Activated CD8-positive, alpha-beta T cell treated with anti-CD3 and anti-CD28 coated beads, Interleukin-2, amount 10 ng/mL, durations not matched to agents 7 days and 5 days (primary cell): ENCODE results near the gene JUN. TPM values are rescaled to one million over a fixed set of nuclear protein-coding genes. Genes with fewer than 3 reads are reported as not detected.

Source experiments
- ATAC-seq: fragments of 150-1000 bp; cut with Tn5 transposase; one replicate; pipeline ENCODE4 v1.10.0; 2021; ENCODE audit warnings: moderate library complexity
- CTCF ChIA-PET: fragments of 350-600 bp; sonication (Branson Sonifier 250); formaldehyde crosslinking; loops from one replicate; lab custom pipeline; 2021; ENCODE audit warnings: antibody characterized with exemption; lab: Charles Lee
- POLR2A ChIA-PET: fragments of 350-600 bp; sonication (Branson Sonifier 250); formaldehyde crosslinking; loops from one replicate; lab custom pipeline; 2021; ENCODE audit warnings: antibody characterized with exemption; lab: Charles Lee
- DNase-seq: peaks from one replicate; pipeline ENCODE4 v3.0.0-alpha.2; 2020
- H3K27ac Mint-ChIP-seq: one replicate; pipeline ENCODE4 v1.8.0; 2021; ENCODE audit warnings: mild to moderate bottlenecking, mixed read lengths
- H3K27me3 Mint-ChIP-seq: one replicate; pipeline ENCODE4 v1.8.0; 2021; ENCODE audit warnings: low read depth, mixed read lengths
- H3K36me3 Mint-ChIP-seq: one replicate; pipeline ENCODE4 v1.8.0; 2021; ENCODE audit warnings: low read depth, mixed read lengths
- H3K4me1 Mint-ChIP-seq: one replicate; pipeline ENCODE4 v1.8.0; 2021; ENCODE audit warnings: low read depth, mixed read lengths
- H3K4me3 Mint-ChIP-seq: one replicate; pipeline ENCODE4 v1.8.0; 2021; ENCODE audit warnings: mild to moderate bottlenecking, mixed read lengths
- H3K9me3 Mint-ChIP-seq: one replicate; pipeline ENCODE4 v1.8.0; 2022; ENCODE audit warnings: mixed read lengths; ENCODE audit not compliant: insufficient read depth
- total RNA-seq, 2 experiments: library from RNA; stranded (reverse); gene quantifications; one replicate each; pipeline ENCODE4 v1.2.3, GENCODE V29; 2021

Gene JUN
- total RNA-seq, 2 experiments from 2014 or later, result 107 to 110 TPM

DNA sequence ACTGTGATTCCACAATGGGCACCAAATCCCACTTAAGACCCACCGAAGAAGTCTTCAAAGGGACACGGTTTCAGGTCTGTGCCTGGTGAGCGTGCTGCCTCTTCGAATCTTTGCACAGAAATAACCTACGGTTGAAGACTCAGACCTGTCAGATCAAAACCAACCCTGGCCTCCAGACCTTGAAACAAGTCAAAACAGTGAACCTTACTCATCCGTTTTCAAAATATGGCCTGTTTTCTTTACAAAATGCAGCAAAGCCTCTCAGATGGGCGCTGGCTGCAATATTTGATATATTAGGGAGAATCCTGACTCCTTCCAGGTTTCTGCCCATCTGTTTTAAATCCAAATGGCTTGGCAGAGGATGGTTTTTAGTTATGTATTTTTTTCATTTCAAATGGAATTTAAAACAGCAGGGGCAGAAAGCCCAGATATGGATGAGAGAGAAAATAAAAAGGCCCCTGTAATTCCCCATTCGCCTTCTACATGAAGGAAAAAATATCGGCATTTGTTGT, 14.0 kb downstream of the JUN start:
- POLR2A ChIA-PET, result no interaction called here

GRCh38 chr1:58768971-58769808, 14.7 kb downstream of the JUN start:
- Mint-ChIP-seq H3K4me1 (peaks cover 13% of the 10 kb centered on the region), H3K4me3 (no peak overlapping the region), H3K36me3 (no peaks in the 10 kb centered on the region), H3K27me3 (peaks cover 9% of the 10 kb centered on the region), H3K27ac (no peak overlapping the region), H3K9me3 (no peaks in the 10 kb centered on the region)
- POLR2A ChIA-PET, result no interaction called here
- DNase-seq (peak; percentile 59), ATAC-seq (no peak)
- CTCF ChIA-PET, result interaction anchor here (0.6 to 3.3 kb wide), 5 partner anchors 8 to 69 kb away, joined by 3 to 32 read pairs (median 4); no protein-coding TSS in a partner anchor

More for the DNA sequence above, 14.0 kb downstream of the JUN start:
- no peaks in the 10 kb centered on the region for H3K9me3 Mint-ChIP-seq
- ATAC-seq (no peak), DNase-seq (no peak)
- H3K36me3 Mint-ChIP-seq, result no peaks in the 10 kb centered on the region
- H3K27ac Mint-ChIP-seq, result no peak overlapping the region
- H3K4me3 Mint-ChIP-seq, result no peak overlapping the region
- peaks cover 13% of the 10 kb centered on the region for H3K4me1 Mint-ChIP-seq
- H3K27me3 Mint-ChIP-seq, result peaks cover 9% of the 10 kb centered on the region
- CTCF ChIA-PET, result interaction anchor here (1.3 kb wide), 1 partner anchor 14 kb away, joined by 6 read pairs; no protein-coding TSS in a partner anchor

- Mint-ChIP-seq H3K9me3 (no peaks in the 10 kb centered on the region), H3K27ac (no peak overlapping the region), H3K27me3 (peaks cover 12% of the 10 kb centered on the region), H3K4me3 (no peak overlapping the region), H3K4me1 (peaks cover 4% of the 10 kb centered on the region), H3K36me3 (no peaks in the 10 kb centered on the region)
- ChIA-PET CTCF (interaction anchor here (0.6 to 3.3 kb wide), 4 partner anchors 9 to 68 kb away, joined by 3 to 32 read pairs (median 4); no protein-coding TSS in a partner anchor), POLR2A (no interaction called here)
- DNase-seq, result no peak
- ATAC-seq, result no peak
Observed at GRCh38 chr1:58768191-58768731, 15.6 kb downstream of the JUN start.

GRCh38 chr1:58767143-58767542, 16.7 kb downstream of the JUN start:
- POLR2A ChIA-PET, result interaction anchor here (0.7 kb wide), 1 partner anchor 10 kb away, joined by 3 read pairs; no protein-coding TSS in a partner anchor

DNA sequence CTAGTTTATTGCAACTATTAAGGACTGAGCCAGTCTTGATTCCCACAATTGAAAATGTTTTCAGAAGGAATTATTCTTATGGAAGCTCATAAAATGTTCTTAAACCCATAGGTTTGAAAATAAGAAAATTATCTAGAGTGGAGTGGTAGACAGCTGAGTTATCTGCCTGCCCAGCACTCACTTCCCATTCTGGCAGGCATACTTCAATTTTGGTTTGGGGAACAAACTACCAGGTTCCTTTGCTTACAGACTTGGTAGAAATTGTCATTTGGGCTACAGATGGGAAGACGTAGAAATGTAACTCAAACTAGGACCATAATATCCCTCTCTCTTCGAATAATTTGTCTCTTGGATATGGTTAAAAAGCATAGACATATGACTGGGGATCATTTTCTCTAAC, 18.4 kb downstream of the JUN start:
- H3K36me3 Mint-ChIP-seq, result no peaks in the 10 kb centered on the region
- no peaks in the 10 kb centered on the region for H3K9me3 Mint-ChIP-seq
- ATAC-seq, result no peak
- H3K4me1 Mint-ChIP-seq, result no peaks in the 10 kb centered on the region
- ChIA-PET CTCF (interaction anchor here (1.1 to 2.0 kb wide), 2 partner anchors 18 to 933 kb away, joined by 4 to 7 read pairs; no protein-coding TSS in a partner anchor), POLR2A (no interaction called here)
- DNase-seq, result no peak
- no peak overlapping the region for H3K4me3 Mint-ChIP-seq
- no peak overlapping the region for H3K27ac Mint-ChIP-seq
- peaks cover 15% of the 10 kb centered on the region for H3K27me3 Mint-ChIP-seq

More at GRCh38 chr1:58767143-58767542, 16.7 kb downstream of the JUN start:
- Mint-ChIP-seq H3K9me3 (no peaks in the 10 kb centered on the region), H3K36me3 (no peaks in the 10 kb centered on the region), H3K4me1 (no peaks in the 10 kb centered on the region), H3K4me3 (no peak overlapping the region), H3K27me3 (peaks cover 15% of the 10 kb centered on the region), H3K27ac (no peak overlapping the region)
- CTCF ChIA-PET, result interaction anchor here (0.6 to 3.3 kb wide), 3 partner anchors 11 to 932 kb away, joined by 3 to 32 read pairs (median 7); no protein-coding TSS in a partner anchor
- ATAC-seq, result no peak
- no peak for DNase-seq

GRCh38 chr1:58765006-58765405, 18.8 kb downstream of the JUN start:
- Mint-ChIP-seq H3K27me3 (peaks cover 15% of the 10 kb centered on the region), H3K36me3 (no peaks in the 10 kb centered on the region), H3K4me3 (no peak overlapping the region), H3K9me3 (no peaks in the 10 kb centered on the region), H3K4me1 (no peaks in the 10 kb centered on the region), H3K27ac (no peak overlapping the region)
- ChIA-PET POLR2A (interaction anchor here (1.2 kb wide), 1 partner anchor 9 kb away, joined by 4 read pairs; no protein-coding TSS in a partner anchor), CTCF (no interaction called here)
- no peak for ATAC-seq
- DNase-seq, result no peak

DNA sequence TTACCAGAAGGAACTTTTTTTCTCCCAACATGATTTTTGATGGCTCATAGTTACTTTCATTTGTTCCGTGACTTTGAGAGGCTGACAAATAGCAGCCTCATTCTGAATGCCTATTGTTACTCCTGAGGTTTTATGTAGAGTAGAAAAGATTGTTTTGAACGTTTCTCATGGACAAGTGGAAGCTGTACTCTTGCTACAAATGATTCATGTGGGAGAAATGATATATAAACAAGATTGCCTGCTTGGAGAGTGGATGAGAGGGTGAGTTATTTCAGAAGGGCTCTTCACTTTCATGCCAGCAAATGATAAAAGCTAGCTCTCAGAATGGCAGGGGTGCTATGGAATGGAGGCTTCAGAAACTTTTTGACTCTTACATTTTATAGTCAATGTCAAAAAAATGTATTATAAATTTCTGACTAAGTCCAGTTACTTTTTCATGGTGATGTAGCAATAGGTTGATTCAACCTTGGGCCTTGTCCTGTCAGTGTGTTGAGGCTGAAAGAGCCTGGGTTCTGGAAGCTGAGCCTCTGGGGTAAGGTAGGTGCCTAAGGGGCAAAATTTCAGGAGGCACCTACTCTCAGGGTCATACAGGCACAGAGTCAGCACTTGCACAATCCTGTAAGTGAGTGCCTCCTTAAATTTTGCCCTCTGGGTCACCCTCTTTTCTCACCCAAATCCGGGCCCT, 19.4 kb downstream of the JUN start:
- Mint-ChIP-seq H3K4me1 (no peaks in the 10 kb centered on the region), H3K36me3 (no peaks in the 10 kb centered on the region), H3K27ac (no peak overlapping the region), H3K4me3 (no peak overlapping the region), H3K9me3 (no peaks in the 10 kb centered on the region), H3K27me3 (peaks cover 15% of the 10 kb centered on the region)
- no peak for DNase-seq
- CTCF ChIA-PET, result interaction anchor here (1.2 kb wide), 1 partner anchor 14 kb away, joined by 3 read pairs; no protein-coding TSS in a partner anchor
- no peak for ATAC-seq
- POLR2A ChIA-PET, result interaction anchor here (1.2 kb wide), 1 partner anchor 9 kb away, joined by 4 read pairs; no protein-coding TSS in a partner anchor

DNA sequence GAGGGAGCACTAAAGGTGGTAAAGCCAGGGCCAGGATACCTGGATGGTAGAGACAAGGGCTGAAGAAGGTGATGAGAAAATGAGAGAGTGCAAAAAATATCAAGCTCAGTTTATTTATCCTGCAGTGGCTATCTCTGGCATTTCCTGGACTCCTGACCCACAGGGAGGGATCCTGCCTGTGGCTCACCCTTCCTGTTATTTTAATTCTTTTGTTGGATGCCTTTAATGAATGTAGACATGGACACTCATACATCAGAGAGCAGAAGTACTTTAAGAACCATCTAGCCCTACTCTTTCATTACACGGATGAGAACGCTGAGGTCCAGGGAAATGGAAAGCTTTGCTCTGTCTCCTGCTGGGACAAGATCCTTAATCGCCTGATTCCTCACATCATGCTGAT, 20.6 kb downstream of the JUN start:
- ATAC-seq (no peak), DNase-seq (no peak)
- Mint-ChIP-seq H3K9me3 (no peaks in the 10 kb centered on the region), H3K27ac (no peak overlapping the region), H3K4me3 (no peak overlapping the region), H3K27me3 (peaks cover 15% of the 10 kb centered on the region), H3K36me3 (no peaks in the 10 kb centered on the region), H3K4me1 (no peaks in the 10 kb centered on the region)
- POLR2A ChIA-PET, result no interaction called here
- CTCF ChIA-PET, result interaction anchor here (1.0 to 1.4 kb wide), 3 partner anchors 10 to 21 kb away, joined by 3 to 5 read pairs (median 4); partner anchors contain the start of gene JUN

GRCh38 chr1:58762806-58763205, 21.0 kb downstream of the JUN start:
- DNase-seq, result no peak
- ATAC-seq, result no peak
- no peaks in the 10 kb centered on the region for H3K4me1 Mint-ChIP-seq
- ChIA-PET CTCF (interaction anchor here (1.0 to 1.4 kb wide), 2 partner anchors 10 to 21 kb away, joined by 4 to 5 read pairs; partner anchors contain the start of gene JUN), POLR2A (no interaction called here)
- H3K27me3 Mint-ChIP-seq, result peaks cover 12% of the 10 kb centered on the region
- no peak overlapping the region for H3K4me3 Mint-ChIP-seq
- no peaks in the 10 kb centered on the region for H3K36me3 Mint-ChIP-seq
- H3K27ac Mint-ChIP-seq, result no peak overlapping the region
- no peaks in the 10 kb centered on the region for H3K9me3 Mint-ChIP-seq

- Mint-ChIP-seq H3K9me3 (no peaks in the 10 kb centered on the region), H3K27ac (peak overlapping the region; percentile 90), H3K36me3 (peaks cover 8% of the 10 kb centered on the region), H3K27me3 (no peaks in the 10 kb centered on the region), H3K4me3 (peak overlapping the region; percentile 45), H3K4me1 (peaks cover 50% of the 10 kb centered on the region)
- ChIA-PET CTCF (interaction anchor here (0.8 to 6.6 kb wide), 8 partner anchors 12 to 944 kb away, joined by 3 to 32 read pairs (median 5); no protein-coding TSS in a partner anchor), POLR2A (interaction anchor here (0.6 to 3.8 kb wide), 5 partner anchors 9 to 61 kb away, joined by 3 to 26 read pairs (median 4); partner anchors contain the start of gene JUN)
- ATAC-seq (peak; percentile 75), DNase-seq (peak; percentile 71)
Observed at GRCh38 chr1:58755468-58755872, 28.4 kb downstream of the JUN start.
